ENCODE measurements around the gene MAP1LC3A.
A peak's percentile ranks its signal among the peaks of the same experiment; 100 is the strongest.

The MAP1LC3A gene

DNA sequence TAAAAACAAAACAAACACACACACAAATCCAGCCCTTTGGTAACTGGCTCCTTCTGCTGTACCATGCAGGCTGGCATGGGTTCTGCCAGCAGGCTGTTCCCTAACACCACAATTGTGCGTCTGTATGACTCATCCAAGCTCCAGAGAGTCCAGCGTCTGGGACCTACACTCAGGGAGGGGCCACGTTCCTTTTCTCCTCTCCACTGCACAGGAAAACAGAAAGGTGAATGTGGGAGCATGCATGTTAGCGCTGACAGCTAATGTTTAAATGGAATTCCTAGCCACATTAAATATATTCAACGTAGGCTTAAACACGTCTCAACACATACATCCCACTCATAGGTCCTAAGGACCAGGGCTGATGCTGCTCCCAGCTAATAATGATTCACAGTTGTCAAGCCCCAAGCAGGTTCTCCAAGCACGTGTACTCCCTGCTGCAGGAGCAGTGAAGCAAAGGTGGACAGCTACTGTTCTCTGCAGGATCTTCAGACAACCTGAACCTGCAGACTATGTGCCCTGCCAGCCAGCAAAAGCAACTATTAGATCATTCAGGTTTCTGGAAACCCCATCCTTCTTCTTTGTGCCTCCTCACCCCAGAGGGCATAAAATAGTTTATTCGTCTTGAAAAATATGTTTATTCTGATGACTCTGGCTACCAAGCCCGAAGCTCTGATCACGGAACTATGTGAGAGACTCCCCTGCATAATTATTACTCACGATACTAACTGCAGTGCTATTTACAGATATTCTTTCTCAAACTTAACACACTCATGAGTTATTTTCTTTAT lies 20.9 kb downstream of the MAP1LC3A start:
- DNase-seq, result no peak

- no peak for DNase-seq
Observed at GRCh38 chr20:34579979-34580940, 21.7 kb downstream of the MAP1LC3A start.

- peak in 1 of 2 donors; percentile 29 for DNase-seq
Observed at GRCh38 chr20:34581341-34582184, 23.0 kb downstream of the MAP1LC3A start.

DNA sequence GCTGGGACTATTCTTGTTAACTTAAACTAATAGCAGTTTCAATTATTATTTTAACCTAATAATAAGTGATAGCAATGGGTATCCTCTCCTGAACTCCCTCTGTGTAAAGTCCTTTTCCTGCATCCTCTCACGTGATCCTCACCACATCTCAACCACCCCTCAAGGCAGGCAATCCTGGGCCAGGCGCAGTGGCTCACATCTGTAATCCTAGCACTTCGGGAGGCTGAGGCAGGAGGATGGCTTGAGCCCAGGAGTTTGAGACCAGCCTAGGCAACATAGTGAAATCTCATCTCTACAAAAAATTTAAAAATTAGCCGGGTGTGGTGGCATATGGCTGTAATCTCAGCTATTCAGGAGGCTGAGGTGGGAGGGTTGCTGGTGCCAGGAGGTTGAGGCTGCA lies 23.7 kb downstream of the MAP1LC3A start:
- no peak for DNase-seq

- no peak for DNase-seq
Observed at GRCh38 chr20:34582911-34583310, 24.4 kb downstream of the MAP1LC3A start.

DNA sequence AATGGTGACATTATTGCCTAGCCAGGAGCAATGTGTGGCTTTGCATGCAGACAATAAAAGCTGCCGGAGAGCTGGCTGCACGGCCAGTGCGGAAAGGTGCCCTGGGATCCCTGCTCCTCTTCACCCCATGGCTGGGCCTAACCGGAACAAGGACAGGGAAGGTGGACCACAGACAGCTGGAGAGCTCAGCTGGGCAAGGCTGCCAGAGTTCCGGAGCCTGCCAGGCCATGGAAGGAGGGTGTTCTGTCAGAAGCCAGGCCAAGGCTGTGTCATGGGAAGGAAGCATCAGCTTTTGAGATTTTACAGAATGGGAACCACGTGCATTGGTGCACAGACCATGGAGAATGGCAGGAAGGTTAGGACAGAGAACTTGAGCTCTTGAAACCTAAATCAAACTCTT lies 25.0 kb downstream of the MAP1LC3A start:
- no peak for DNase-seq

GRCh38 chr20:34585019-34585418 lies 26.5 kb downstream of the MAP1LC3A start:
- DNase-seq, result no peak

- DNase-seq, result no peak
Observed at GRCh38 chr20:34586488-34587163, 28.1 kb downstream of the MAP1LC3A start.

DNA sequence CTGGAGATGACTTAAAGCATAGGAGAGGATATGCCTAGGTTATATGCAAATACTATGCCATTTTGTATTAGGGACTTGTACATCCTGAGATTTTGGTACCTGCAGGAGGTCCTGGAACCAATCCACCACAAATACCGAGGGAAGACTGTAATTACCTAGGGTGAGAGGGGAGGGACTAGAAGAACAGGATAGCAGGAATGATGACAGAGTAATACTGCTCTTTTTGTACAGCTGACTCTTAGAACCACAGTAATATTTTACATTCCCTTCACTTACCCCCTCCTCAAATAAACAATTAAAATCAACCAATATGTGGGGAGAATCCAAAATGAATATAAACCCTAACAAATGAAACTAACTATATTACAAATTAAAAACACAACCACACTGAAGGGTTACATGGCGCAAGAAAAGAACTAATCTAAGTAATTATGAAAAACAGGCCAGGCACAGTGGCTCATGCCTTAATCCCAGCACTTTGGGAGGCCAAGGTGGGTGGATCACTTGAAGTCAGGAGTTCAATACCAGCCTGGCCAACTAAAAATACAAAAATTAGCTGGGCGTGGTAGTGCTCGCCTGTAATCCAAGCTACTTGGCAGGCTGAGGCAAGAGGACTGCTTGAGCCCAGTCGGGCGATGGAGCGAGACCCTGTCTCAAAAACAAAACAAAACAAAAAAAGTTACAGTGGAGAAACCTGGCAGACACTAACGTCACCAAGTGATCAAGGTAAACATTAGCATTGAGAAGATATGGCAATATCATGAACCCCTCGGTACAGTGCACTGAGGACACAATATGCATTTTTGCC lies 37.1 kb downstream of the MAP1LC3A start:
- DNase-seq, result no peak

DNA sequence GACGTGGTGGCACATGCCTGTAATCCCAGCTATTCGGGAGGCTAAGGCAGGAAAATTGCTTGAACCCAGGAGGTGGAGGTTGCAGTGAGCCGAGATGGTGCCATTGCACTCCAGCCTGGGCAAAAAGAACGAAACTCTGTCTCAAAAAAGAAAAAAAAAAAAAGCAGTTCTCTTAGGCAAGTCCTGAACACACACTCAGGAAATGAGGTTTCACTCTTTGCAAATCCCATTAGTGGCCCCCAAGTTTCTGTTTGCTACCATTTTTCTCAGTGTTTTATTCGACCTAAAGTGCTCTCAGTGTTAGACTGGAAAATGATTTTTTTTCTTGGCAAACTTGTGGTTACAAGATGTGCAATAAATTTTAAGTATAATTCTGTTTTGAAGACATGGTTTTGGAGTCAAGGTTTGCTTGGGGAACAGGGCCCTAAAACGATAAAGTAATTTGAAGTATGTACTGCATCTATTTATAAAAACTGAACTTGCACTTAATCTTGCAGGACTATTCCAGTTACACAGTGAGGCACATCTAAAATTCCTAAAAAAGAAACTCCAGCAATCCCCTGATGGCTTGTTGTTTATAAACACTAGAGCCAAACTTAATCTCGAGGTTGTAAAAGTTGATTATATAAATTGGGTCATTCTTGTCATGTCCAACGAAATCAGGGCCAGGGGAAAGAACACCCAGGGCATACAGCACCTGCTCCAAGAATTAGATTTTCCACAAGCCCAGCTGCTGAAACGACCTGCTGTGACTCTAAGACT lies 42.6 kb downstream of the MAP1LC3A start:
- DNase-seq, result no peak

DNA sequence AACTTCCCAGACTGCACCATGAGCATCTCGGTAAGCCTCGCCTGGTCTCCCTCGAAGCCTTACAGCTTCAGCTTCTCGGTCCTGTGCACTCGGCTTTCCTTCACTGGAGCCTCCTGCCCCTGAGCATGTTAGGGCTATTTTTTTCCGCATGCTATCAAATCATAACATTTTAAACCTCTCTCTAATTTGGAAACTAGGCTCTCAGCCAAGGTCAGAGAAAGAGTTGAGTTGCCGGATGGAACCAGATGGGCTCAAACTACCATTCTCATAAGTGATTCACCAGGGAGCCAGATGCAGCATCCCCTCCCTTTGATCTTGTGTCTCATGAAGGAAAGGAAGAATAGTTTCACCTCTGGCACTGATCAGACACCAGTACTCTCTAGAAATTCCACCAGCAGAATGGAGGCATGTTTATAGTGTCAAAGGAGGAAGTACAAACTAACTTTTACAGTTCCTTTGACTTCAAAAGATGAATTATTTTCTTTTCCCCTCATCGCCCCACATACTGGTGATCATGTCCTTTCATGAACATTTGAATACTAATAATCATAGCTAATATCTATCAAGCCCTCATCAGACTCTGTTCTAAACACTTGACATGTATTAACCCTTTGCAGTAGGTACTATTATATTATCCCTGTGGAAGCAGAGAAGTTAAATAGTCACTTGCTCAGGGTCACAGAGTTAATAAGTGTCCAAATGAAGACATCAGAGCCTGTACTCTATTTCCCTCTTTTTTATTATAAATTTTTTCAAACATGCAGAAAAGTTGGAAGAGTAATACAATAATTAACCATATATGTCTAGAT lies 46.7 kb downstream of the MAP1LC3A start:
- no peak for DNase-seq

GRCh38 chr20:34607066-34607465 lies 48.5 kb downstream of the MAP1LC3A start:
- DNase-seq, result no peak

Measured in stimulated activated CD4-positive, alpha-beta T cell treated with anti-CD3 and anti-CD28 coated beads, Interleukin-2, amount 100 ng/mL, for 24 hours (primary cell).